DND-41 (cell line): ENCODE results near the gene ATG2A.

ENCODE experiments used
- EZH2 ChIP-seq: IDR thresholded peaks from 3 replicates; pipeline ENCODE4 v1.6.1; 2012; ENCODE audit warnings: borderline replicate concordance, low read depth, mild to moderate bottlenecking, moderate library complexity, low read length, inconsistent platforms; ENCODE audit not compliant: severe bottlenecking
- TF ChIP-seq, protein P1 (sequence below): IDR thresholded peaks from 2 replicates; pipeline ENCODE4 v1.5.1; 2012; ENCODE audit warnings: borderline replicate concordance, low read length, moderate library complexity, mild to moderate bottlenecking; ENCODE audit not compliant: poor library complexity, severe bottlenecking; ENCODE audit errors: extremely low read depth

DNA sequence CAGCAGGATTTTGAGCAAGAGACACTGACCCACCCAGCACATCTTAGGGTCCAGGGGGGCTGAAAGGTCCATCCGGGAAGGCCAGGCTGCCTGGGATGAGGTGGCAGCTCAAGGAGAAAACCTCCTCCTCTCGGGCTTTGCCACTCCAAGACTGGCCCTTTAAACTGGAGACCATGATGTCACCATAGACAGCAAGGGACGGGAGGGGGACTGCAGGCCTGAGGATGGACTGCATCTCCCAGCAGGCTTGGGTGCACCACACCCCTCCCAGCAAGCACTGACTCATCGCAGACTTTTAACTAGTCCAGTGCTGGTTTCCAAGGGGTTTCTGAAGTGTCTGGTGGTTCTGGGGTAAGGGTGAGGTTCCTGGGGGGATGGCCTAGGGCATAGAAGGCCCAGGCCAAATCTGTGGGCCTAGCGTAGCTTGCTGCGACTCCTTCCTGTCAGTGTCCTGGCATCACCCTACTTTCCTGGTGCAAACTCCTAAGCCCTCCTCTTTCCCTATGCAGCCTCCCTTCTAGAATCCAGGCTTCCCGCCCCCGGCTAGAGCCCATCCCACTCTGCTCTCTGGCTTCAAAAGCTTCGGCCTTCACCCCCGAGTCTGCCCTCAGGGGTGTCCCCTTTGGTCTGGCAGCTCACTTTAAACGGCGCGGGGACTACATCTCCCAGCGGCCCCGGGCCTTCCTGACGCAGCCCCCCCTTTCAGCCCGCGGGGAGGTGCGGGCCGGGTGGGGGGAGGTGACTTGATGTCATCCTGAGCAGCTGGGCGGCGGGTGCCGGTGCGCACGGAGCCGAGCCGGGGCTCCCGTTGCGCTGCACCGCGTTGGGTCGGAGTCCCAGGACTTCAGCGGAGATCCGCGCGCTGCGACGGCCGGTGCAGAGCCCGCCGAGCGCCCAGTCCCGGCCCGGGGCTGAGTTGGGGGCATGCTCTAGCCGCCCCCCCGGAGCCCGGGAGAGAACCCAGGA, 7.2 kb upstream of the ATG2A start, which contains the start of gene PPP2R5B:
- TF ChIP-seq, protein P1, sequence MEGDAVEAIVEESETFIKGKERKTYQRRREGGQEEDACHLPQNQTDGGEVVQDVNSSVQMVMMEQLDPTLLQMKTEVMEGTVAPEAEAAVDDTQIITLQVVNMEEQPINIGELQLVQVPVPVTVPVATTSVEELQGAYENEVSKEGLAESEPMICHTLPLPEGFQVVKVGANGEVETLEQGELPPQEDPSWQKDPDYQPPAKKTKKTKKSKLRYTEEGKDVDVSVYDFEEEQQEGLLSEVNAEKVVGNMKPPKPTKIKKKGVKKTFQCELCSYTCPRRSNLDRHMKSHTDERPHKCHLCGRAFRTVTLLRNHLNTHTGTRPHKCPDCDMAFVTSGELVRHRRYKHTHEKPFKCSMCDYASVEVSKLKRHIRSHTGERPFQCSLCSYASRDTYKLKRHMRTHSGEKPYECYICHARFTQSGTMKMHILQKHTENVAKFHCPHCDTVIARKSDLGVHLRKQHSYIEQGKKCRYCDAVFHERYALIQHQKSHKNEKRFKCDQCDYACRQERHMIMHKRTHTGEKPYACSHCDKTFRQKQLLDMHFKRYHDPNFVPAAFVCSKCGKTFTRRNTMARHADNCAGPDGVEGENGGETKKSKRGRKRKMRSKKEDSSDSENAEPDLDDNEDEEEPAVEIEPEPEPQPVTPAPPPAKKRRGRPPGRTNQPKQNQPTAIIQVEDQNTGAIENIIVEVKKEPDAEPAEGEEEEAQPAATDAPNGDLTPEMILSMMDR, result no peak
- TF ChIP-seq EZH2, result no peak
